KOPT-K1 (cell line): Measurements from ENCODE around the gene TBX5.
"Not testable (repeated sequence)": the region's sequence is repeated elsewhere in the genome, so short reads cannot be mapped to it uniquely, and the experiment has no call there.

Experiments
- H3K27ac ChIP-seq: fragments of 200-600 bp; sonication (generic); 2 replicates; pipeline ENCODE4 v1.5.1; 2016; ENCODE audit warnings: antibody characterized with exemption, mild to moderate bottlenecking, low read depth, low read length; ENCODE audit not compliant: poor library complexity, severe bottlenecking
- H3K36me3 ChIP-seq: fragments of 200-600 bp; sonication (generic); 2 replicates; pipeline ENCODE4 v1.5.1; 2017; ENCODE audit warnings: antibody characterized with exemption, mild to moderate bottlenecking, low read length, moderate library complexity; ENCODE audit not compliant: insufficient read depth
- H3K9me3 ChIP-seq: fragments of 200-600 bp; sonication (generic); 2 replicates; pipeline ENCODE4 v1.5.1; 2017; ENCODE audit warnings: antibody characterized with exemption, low read length, mild to moderate bottlenecking; ENCODE audit not compliant: insufficient read depth, poor library complexity, severe bottlenecking

TBX5 gene

GRCh38 chr12:114391088-114391487 is 14.9 kb downstream of the TBX5 start:
- Histone ChIP-seq H3K9me3 (peaks cover 6% of the 10 kb centered on the region), H3K27ac (no peak overlapping the region), H3K36me3 (no peaks in the 10 kb centered on the region)

GRCh38 chr12:114384739-114385138 is 21.2 kb downstream of the TBX5 start:
- Histone ChIP-seq H3K9me3 (no peaks in the 10 kb centered on the region), H3K27ac (no peak overlapping the region), H3K36me3 (no peaks in the 10 kb centered on the region)

DNA sequence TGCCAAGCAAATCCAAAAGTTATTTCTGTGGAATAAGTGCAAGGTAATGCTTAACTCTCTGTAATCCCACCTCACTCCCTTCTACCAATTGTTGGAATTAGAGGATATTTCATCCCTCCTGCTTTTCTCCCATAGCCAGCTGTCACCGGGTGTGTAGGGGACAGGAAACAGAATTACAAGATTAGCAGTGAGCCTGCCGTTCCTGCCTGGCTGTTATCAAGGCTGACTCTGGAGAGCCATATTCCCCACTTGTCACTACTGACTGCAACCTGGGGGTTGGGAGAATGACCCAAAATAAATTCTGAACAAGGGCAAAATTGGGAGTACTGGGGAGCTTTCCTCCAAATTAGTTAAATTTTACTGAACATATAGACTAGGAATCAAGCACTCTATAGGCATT is 24.8 kb downstream of the TBX5 start:
- H3K9me3 ChIP-seq, result no peaks in the 10 kb centered on the region
- H3K36me3 ChIP-seq, result no peaks in the 10 kb centered on the region
- H3K27ac ChIP-seq, result no peak overlapping the region

- H3K27ac ChIP-seq, result no peak overlapping the region
- H3K36me3 ChIP-seq, result no peaks in the 10 kb centered on the region
- peaks cover 2% of the 10 kb centered on the region for H3K9me3 ChIP-seq
Observed at GRCh38 chr12:114371733-114372132, 34.2 kb downstream of the TBX5 start.

GRCh38 chr12:114371250-114371649 is 34.7 kb downstream of the TBX5 start:
- Histone ChIP-seq H3K36me3 (no peaks in the 10 kb centered on the region), H3K27ac (no peak overlapping the region), H3K9me3 (peaks cover 7% of the 10 kb centered on the region)

DNA sequence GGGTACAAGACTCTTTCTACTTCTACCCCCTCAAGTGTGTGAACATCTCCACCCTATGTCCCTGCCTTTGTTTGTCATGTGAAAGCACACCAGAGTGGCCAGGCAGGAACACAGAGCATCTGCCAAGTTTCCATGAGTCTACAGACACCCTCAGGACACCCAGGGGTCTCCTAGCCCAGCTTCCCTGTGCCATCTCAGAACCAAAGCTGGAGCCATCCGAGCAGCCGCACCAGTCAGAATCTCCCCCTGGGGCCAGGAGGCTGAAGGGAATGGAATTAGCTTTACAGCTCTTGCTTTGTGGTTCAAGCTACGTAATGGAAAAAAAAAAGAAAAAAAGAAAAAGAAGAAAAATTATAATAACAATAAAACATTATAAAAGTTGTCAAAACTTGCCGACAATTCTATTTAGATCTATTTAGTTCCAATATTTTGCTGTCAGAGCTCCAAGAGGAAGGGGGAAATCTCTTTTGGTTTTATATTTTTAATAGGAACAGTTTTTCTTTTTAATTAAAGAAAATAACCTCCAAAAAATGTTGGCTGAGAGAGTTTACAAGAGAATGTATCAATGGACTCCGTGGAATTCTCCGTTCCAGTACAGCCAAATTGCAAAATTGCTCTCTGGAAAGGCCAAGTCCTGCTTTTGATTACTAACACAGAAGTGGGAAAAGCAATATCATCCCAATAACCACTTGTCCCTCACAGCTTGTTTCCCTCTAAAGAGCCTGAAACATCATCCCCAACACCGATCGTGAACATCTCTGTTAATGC is 37.1 kb downstream of the TBX5 start:
- Histone ChIP-seq H3K9me3 (peaks cover 11% of the 10 kb centered on the region), H3K27ac (no peak overlapping the region), H3K36me3 (no peaks in the 10 kb centered on the region)

- H3K36me3 ChIP-seq, result no peaks in the 10 kb centered on the region
- H3K27ac ChIP-seq, result no peak overlapping the region
- peaks cover 11% of the 10 kb centered on the region for H3K9me3 ChIP-seq
Observed at GRCh38 chr12:114361992-114362391, 44.0 kb downstream of the TBX5 start.

GRCh38 chr12:114361545-114361944 is 44.4 kb downstream of the TBX5 start:
- Histone ChIP-seq H3K9me3 (peaks cover 7% of the 10 kb centered on the region), H3K36me3 (no peaks in the 10 kb centered on the region), H3K27ac (no peak overlapping the region)

DNA sequence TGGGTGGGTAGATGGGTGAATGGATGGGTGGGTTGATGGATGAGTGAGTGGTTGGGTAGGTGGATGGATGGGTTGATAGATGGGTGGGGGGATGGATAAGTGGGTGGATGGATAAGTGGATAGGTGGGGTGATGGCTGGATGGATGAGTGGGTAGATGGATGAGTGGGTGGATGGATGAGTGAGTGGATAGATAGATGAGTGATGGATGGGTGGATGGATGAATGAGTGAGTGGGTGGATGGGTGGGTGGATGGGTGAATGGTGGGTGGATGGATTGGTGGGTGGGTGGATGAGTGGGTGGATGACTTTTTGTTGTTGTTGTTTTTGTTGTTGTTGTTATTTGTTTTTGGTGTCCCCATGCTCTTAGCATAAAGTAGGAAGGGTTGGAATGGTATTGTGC is 45.5 kb downstream of the TBX5 start:
- Histone ChIP-seq H3K36me3 (no peaks in the 10 kb centered on the region), H3K9me3 (no peaks in the 10 kb centered on the region), H3K27ac (no peak overlapping the region)

DNA sequence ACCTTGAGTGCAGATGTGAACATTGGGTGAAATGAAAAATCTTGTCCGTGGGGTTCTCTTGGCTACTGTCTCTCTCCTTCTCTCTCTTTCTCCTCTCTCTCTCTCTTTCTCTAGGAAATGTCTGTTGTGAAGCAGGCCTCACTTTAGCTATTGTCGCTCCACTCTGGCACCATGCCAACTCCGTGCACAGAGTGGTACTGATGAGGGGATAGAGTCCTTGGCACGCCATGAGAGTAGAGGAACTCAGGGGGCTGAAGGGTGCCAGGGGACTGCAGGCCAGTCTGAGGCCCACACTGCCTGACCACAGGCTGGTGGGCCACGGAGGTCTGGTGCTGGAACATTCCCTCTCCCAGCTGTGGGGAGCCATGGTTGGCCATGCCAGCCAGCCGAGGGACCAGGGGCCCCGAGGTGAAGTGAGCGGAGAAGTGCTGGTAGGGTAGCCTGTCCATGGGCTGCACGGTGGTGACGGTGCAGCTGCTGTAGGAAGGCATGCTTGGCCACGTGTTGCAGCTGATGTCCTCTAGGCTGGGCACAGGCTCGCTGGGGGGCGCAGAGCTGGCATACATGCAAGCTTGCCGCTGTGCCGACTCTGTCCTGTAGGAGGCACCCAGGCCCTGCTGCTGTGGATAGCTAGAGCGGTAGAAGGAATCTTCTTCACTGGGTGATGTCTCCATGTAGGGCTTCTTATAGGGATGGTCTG is 50.4 kb downstream of the TBX5 start:
- H3K36me3 ChIP-seq, result no peaks in the 10 kb centered on the region
- no peak overlapping the region for H3K27ac ChIP-seq
- no peaks in the 10 kb centered on the region for H3K9me3 ChIP-seq

- not testable (repeated sequence) for H3K36me3 ChIP-seq, H3K27ac ChIP-seq, H3K9me3 ChIP-seq
Observed at GRCh38 chr12:114349239-114349638, 56.7 kb downstream of the TBX5 start.

- H3K36me3 ChIP-seq, result no peaks in the 10 kb centered on the region
- no peak overlapping the region for H3K27ac ChIP-seq
- H3K9me3 ChIP-seq, result no peaks in the 10 kb centered on the region
Observed at GRCh38 chr12:114347861-114348260, 58.1 kb downstream of the TBX5 start.

DNA sequence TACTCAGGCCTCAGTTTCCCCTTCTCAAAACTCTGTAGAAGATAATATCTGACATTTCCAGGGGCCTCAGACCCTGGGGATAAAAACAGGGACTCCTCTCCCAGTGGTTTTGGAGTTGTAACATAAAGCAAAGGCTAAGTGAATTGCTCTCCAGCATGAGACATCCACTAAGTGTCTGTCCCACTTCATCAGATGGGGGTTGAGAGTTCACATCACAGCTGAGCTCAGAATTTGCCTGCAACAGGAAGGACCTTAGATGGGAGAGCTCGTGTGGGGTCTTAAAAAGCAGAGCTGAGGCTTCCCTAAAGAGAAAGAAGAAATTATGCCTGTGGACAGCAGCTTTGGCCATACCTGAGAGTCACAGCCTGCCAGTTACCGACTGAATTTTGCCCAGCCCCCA is 61.1 kb downstream of the TBX5 start:
- no peak overlapping the region for H3K27ac ChIP-seq

GRCh38 chr12:114344303-114344663 is 61.7 kb downstream of the TBX5 start:
- Histone ChIP-seq H3K9me3 (no peaks in the 10 kb centered on the region), H3K27ac (no peak overlapping the region), H3K36me3 (no peaks in the 10 kb centered on the region)

More for the DNA sequence above, 61.1 kb downstream of the TBX5 start:
- Histone ChIP-seq H3K9me3 (no peaks in the 10 kb centered on the region), H3K36me3 (no peaks in the 10 kb centered on the region)

DNA sequence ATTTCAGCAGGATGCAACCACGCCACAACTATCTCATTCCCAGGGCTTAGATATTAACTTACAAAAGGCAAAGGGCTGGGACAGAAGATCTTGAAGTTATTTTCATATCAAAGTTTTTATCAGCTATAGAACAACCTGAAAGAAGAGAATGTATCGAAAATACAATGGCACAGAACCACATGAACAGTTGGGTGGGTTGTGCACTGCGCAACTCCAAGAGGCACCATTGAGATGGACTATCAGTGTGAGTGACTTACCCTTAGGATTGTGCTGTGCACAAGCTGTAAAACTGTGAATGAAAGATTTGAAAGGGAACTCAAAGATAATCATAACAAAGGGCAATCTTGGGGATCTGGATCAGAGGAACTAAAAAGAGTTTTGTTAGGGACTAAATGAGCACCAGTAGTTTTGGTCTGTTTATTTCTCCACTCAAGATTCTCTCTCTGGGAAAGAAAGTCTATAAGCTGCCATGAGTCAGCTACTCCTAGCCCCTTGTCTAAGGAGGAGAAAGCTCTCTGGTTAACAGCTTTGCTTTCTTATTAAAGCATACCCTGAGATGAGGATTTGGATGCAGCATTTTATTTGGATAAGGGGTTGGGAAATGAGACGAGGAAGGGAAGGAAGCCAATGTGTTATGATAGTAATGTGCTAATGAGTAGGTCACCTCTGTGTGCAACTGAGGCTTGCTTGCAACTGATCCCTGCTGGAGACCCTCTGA is 62.2 kb downstream of the TBX5 start:
- H3K27ac ChIP-seq, result no peak overlapping the region
- H3K9me3 ChIP-seq, result no peaks in the 10 kb centered on the region
- H3K36me3 ChIP-seq, result no peaks in the 10 kb centered on the region
